Thymus (tissue), 11 donors: ENCODE measurements around the gene MAPK12. TPM values are rescaled to one million over a fixed set of nuclear protein-coding genes. Genes with fewer than 3 reads are reported as not detected.
A peak's percentile ranks its signal among the peaks of the same experiment; 100 is the strongest.

ENCODE experiments used
- DNase-seq, 9 donors: peaks; one replicate each; pipeline ENCODE4 v3.0.0-alpha.2; 2013; ENCODE audit warnings: low spot score in 9 of 9, low read depth in 6 of 9, missing footprints in 1 of 9
- H3K27ac ChIP-seq, 2 donors: one replicate each; pipeline ENCODE4 v1.5.1; 2013; ENCODE audit warnings: control low read depth in 1 of 2, low read depth in 1 of 2, low read length in 1 of 2, mild to moderate bottlenecking in 1 of 2, moderate library complexity in 1 of 2
- H3K27me3 ChIP-seq, 2 donors: one replicate each; pipeline ENCODE4 v1.5.1; 2013; ENCODE audit warnings: low read length in 1 of 2; ENCODE audit not compliant: control insufficient read depth in 2 of 2, insufficient read depth in 1 of 2
- H3K36me3 ChIP-seq, 2 donors: one replicate each; pipeline ENCODE4 v1.5.1; 2013; ENCODE audit warnings: low read length in 1 of 2, mild to moderate bottlenecking in 1 of 2, moderate library complexity in 1 of 2; ENCODE audit not compliant: control insufficient read depth in 2 of 2, insufficient read depth in 2 of 2
- H3K4me1 ChIP-seq, 2 donors: one replicate each; pipeline ENCODE4 v1.5.1; 2013; ENCODE audit warnings: low read length in 2 of 2; ENCODE audit not compliant: control insufficient read depth in 2 of 2, insufficient read depth in 2 of 2
- H3K4me3 ChIP-seq, 2 donors: one replicate each; pipeline ENCODE4 v1.5.1; 2013; ENCODE audit warnings: low read length in 2 of 2, control low read depth in 1 of 2, mild to moderate bottlenecking in 1 of 2
- H3K9me3 ChIP-seq, 2 donors: one replicate each; pipeline ENCODE4 v1.5.1; 2013; ENCODE audit warnings: low read length in 1 of 2, mild to moderate bottlenecking in 1 of 2; ENCODE audit not compliant: control insufficient read depth in 2 of 2, insufficient read depth in 1 of 2
- WGBS: extraction: QIAGEN DNeasy Blood & Tissue Kit; methylation state at CpG from one replicate; pipeline ENCODE4 v1.1.7; 2013; 5-methylcytosine and 5-hydroxymethylcytosine counted together
- polyA plus RNA-seq: library from polyadenylated mRNA; stranded (reverse); fragments of 200-250 nt; gene quantifications from one replicate; pipeline ENCODE4 v1.2.3, GENCODE V29; 2013
- total RNA-seq: library from RNA; stranded (reverse); fragments of 120-200 nt; gene quantifications from one replicate; pipeline ENCODE4 v1.2.4, GENCODE V29; 2013
- donor health status: healthy.

The MAPK12 gene
- total and polyA plus RNA-seq, 2 donors, result 2.2 to 8.2 TPM

DNA sequence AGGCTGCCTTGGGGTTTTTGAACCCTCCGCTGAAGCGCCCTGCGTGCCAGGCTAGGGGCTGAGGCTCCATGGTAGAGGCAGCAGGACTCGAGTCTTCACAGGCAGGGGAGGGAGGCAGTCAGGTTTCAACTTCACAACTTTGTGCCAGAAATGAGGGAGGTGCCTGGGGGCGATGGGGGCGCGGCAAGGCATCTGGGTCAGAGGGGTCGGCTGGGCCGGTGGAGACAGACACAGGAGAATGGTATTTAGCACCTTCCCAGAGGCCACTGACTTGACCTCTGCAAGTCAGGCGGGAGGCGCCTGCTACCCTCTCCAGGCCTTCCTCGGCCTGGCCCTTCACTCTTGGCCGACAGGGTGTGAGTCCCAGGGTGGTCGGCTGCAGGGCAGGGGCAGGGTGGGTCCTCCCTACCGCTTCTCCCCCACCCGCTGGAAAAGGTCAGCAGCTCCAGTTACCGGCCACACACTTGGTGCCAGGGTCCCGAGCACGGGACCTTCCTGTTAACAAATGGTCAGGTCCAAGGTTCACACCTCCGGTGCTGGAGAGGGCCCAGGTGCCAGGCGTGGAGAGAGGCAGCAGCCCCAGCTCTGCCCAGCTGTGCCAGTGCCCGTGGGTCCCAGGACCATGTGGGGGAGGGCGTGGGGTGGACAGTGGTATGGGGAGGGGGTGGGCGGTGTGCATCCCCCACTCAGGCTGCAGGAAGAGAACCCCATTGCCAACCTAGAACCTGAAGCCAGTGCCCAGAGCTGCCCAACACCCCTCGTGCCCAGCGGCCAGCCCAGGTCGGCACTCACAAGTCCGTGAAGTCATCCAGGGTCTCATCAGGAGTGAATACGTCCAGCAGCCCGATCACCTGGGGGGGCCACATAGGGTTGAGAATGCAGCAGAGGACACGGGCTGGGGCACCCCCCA lies 3.8 kb downstream of the MAPK12 start:
- Histone ChIP-seq H3K36me3 (no peaks in the 10 kb centered on the region), H3K4me1 (no peaks in the 10 kb centered on the region), H3K4me3 (no peak overlapping the region), H3K9me3 (no peaks in the 10 kb centered on the region), H3K27me3 (peaks cover 40 to 46% of the 10 kb centered on the region in 2 donors), H3K27ac (no peak overlapping the region)
- WGBS, result 90% methylated on average over 31 of the region's 31 CpGs
- DNase-seq, result no peak

DNA sequence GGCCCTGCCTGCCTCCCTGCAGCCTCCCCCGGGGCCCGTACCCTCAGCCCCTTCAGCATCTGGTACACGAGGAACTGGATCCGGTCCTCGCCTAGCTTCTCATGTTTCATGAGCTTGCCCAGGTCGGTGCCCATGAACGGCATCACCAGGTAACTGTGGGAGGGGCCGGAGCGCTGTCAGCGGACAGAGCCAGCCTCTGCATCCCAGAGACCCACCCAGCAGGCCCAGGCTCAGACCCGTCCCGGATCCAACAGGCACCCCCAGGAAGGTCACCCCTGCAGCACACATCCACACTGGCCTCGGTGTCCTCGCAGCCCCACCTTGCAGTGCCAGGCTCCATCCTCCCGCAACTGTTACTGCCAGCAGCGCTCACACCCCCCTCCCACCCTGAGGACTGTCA lies 4.4 kb downstream of the MAPK12 start:
- Histone ChIP-seq H3K9me3 (no peaks in the 10 kb centered on the region), H3K4me1 (no peaks in the 10 kb centered on the region), H3K4me3 (no peak overlapping the region), H3K27me3 (peaks cover 33 to 39% of the 10 kb centered on the region in 2 donors), H3K27ac (no peak overlapping the region), H3K36me3 (no peaks in the 10 kb centered on the region)
- WGBS, result 96% methylated on average over 16 of the region's 16 CpGs
- DNase-seq, result no peak

DNA sequence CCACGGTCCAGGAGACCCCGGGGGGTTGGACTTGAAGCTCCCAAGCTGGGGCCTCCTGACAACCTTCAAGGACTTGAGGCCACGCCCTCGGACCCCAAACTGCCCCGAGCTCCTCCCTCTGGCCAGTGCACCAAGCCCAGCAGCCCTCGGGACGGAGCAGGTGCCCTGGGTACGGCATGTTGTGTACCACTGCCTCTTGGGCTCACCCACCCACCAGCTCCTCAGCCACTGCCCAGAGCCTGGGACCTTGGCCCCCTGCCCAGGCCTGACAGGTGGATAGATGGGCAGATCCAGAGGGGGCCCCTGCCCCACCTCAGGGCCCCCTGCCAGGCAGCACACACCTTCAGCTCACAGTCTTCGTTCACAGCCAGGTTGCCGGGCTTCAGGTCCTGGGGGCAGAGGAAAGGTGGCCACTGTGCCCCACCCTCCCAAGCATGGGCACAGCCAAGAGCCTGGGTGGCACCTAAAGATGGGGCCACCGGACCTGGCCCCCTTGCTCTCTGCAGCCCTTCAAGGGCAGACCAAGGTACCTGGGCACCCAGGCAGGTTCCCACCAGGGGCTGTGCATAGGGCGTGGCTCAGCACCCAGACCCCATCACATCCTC lies 5.1 kb downstream of the MAPK12 start:
- Histone ChIP-seq H3K9me3 (no peaks in the 10 kb centered on the region), H3K4me3 (no peak overlapping the region), H3K27me3 (peaks cover 27 to 35% of the 10 kb centered on the region in 2 donors), H3K27ac (no peak overlapping the region), H3K4me1 (peaks cover 0 to 4% of the 10 kb centered on the region in 2 donors), H3K36me3 (no peaks in the 10 kb centered on the region)
- WGBS, result 94% methylated on average over 12 of the region's 12 CpGs
- DNase-seq, result no peak

DNA sequence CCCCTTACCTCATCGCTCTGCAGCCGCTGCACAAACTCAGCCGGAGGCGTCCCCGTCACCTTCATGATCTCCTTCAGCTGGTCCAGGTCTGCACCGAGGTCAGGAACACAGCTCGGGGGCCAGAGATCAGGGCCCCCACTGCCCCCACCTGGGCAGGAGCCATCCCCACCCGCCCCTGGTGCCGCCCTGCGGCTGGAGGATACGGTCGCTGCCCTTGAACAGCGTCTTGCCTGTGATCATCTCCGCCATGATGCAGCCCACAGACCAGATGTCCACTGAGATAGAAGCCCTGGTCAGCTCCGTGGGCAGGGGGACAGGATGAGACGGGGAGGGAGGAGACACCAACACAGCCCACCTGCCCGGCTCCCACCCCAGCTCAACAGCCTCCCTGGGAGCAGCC lies 5.9 kb downstream of the MAPK12 start:
- no peak overlapping the region for H3K27ac ChIP-seq
- peaks cover 0 to 6% of the 10 kb centered on the region in 2 donors for H3K4me1 ChIP-seq
- DNase-seq, result no peak
- no peaks in the 10 kb centered on the region for H3K9me3 ChIP-seq
- H3K4me3 ChIP-seq, result no peak overlapping the region
- H3K27me3 ChIP-seq, result peaks cover 19 to 28% of the 10 kb centered on the region in 2 donors
- WGBS, result 97% methylated on average over 17 of the region's 17 CpGs
- no peaks in the 10 kb centered on the region for H3K36me3 ChIP-seq

DNA sequence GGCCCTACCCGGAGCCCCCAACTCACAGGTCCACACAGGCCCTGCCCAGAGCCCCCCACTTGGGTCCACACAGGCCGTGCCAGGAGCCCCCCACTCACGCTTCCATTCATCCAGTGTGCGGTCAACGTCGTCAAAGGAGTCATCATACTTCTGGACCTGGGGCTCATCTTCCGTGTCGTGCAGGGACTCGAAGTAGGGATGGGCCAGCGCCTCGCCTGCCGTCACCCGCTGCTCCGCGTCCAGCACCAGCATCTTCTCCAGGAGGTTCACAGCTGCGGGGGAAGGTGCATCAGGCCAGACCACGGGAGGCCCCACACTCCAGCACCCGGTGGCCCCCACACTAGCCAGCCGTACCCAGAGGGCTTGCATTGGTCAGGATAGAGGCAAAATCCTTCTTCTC lies 6.4 kb downstream of the MAPK12 start:
- 91% methylated on average over 19 of the region's 19 CpGs for WGBS

DNA sequence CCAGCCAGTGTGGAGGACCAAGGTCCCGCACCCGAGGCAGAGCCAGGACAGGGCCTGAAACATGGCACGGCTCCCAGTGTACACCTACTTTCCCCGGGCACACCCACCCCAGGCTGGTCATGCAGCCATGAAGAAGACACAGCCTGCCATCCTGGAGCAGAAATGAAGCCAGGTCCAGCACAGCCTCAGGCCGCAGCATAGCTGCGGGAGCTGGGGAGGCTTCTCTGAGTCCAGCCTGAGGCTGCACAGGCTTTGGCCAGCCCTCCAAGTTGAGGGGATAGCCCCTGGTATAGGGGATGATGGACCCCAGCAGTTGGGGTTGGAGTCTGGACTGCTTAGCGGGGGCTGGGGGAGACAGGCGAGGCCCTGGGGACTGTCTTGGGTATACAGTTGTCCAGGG lies 7.5 kb downstream of the MAPK12 start:
- H3K4me3 ChIP-seq, result no peak overlapping the region
- H3K27ac ChIP-seq, result no peak overlapping the region
- H3K36me3 ChIP-seq, result no peaks in the 10 kb centered on the region
- WGBS, result 91% methylated on average over 8 of the region's 8 CpGs
- peaks cover 4 to 12% of the 10 kb centered on the region in 2 donors for H3K27me3 ChIP-seq
- H3K9me3 ChIP-seq, result no peaks in the 10 kb centered on the region
- H3K4me1 ChIP-seq, result peaks cover 7 to 18% of the 10 kb centered on the region in 2 donors
- DNase-seq, result no peak

More for the DNA sequence above, 6.4 kb downstream of the MAPK12 start:
- no peaks in the 10 kb centered on the region for H3K9me3 ChIP-seq
- H3K27ac ChIP-seq, result no peak overlapping the region
- peaks cover 14 to 22% of the 10 kb centered on the region in 2 donors for H3K27me3 ChIP-seq
- peaks cover 4 to 11% of the 10 kb centered on the region in 2 donors for H3K4me1 ChIP-seq
- no peaks in the 10 kb centered on the region for H3K36me3 ChIP-seq
- DNase-seq, result no peak
- no peak overlapping the region for H3K4me3 ChIP-seq

DNA sequence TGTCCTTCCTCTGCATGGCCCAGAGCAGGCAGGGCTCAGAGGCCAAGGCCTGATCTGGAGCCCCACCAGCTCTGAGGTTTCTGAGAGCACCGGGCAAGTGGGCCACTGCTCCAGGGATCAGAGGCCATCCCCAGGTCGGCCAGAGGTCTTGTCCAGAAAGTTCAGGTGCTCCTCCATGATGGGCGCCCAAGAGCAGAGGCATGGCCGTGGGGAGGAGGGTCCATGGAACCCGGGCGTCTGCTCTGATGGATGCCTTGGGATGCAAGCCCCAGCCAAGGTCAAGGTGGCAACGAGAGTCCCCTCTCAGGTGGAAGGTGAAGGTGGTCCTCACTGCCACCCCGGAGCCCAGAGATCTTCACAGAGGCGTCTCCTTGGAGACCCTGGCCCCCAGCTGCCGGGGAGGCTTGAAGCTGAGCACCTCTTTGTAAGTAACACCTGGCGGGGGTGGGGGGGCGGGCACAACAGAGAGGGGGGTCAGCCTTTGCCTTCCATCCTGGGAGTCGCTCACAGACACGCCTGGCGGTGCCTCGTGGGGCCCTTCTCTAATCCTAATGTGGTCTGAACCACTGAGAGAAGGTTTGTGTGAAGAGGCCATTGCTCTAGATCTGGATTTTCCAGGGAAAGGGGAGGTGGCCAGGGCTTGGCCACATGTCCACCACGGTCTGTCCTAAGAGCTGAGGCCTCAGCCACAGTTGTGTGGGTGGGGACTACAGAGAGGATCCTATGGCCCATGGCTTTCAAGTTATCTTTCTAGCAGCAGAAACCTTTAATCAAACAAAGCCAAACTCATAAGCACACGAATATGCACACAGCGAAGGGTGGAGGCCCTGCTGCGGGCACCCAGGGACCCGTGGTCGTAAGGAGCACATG lies 8.2 kb downstream of the MAPK12 start:
- Histone ChIP-seq H3K27me3 (peaks cover 0 to 5% of the 10 kb centered on the region in 2 donors), H3K36me3 (peaks cover 0 to 2% of the 10 kb centered on the region in 2 donors), H3K9me3 (no peaks in the 10 kb centered on the region), H3K27ac (no peak overlapping the region), H3K4me3 (no peak overlapping the region), H3K4me1 (peaks cover 7 to 18% of the 10 kb centered on the region in 2 donors)
- 93% methylated on average over 22 of the region's 22 CpGs for WGBS
- DNase-seq, result no peak

DNA sequence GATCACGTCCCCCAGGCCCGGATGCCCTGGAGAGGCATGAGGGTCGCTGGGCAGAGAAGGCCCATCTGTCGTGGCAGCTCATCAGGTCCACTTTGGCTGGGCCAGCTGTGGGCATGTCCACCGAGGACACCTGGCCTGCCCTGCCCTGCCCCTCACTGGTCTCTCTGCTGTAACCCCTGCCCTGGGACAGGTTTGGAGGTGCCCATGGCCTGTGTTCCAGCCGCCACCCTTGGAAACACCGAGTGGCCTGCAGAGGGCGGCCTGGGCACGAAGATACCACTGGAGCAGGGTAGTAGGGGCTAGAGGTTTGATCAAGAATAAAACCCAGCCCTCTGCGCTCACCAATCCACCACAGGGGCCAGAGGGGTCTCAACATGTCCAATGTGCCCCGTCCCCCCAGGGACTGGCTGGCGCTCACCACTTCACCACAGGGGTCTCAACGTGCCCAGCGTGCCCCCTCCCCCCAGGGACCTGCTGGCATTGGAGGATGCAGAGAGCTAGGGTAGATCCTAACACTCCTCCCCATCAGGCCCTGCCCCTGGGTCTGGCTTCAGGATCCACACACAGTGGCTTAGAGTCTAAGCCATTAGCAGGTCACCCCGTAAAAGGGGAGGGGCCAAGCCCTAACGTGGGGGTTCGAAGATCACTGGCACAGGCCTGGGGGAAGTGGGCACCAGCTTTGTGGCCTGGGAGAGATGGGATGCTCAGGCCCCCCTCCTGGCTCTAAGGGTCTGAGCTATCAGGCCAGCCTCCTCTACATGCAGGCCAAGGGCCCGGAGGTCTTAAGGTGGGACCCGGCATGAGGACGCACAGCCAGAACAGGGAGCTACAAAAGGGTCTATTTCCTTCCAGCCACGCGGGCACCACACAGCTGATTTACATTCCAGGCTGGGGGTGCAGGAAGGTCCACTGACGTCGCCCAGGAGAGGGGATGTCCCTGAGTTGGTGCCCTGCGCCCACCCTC lies 9.1 kb downstream of the MAPK12 start:
- H3K27ac ChIP-seq, result no peak overlapping the region
- WGBS, result 62% methylated on average over 25 of the region's 25 CpGs
- H3K36me3 ChIP-seq, result peaks cover 9% of the 10 kb centered on the region in 2 donors
- no peak overlapping the region for H3K4me3 ChIP-seq
- DNase-seq, result peak in 2 of 9 donors; percentile 60 to 66
- H3K4me1 ChIP-seq, result peaks cover 7 to 23% of the 10 kb centered on the region in 2 donors
- no peaks in the 10 kb centered on the region for H3K9me3 ChIP-seq
- H3K27me3 ChIP-seq, result peaks cover 0 to 4% of the 10 kb centered on the region in 2 donors
